ENCODE measurements around the gene ZC3H13.

DNA sequence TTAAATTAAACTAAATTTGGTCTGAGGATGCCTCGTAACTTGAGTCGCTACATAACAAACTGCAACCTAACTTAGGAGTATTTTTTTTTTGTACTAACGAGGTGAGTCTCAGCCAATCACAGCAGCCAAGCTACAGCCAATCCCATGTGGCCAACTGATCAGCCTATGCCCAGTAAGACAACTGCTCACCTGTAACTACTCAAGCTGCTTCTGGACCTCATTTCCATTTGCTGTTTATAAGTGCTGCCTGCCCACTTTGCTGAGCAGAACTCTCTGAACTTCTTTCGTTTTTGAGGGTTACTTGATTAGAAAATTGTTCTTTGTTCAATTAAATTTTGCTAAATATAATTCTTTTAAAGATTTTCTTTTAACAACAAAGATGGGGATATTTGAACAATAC, 48.5 kb upstream of the ZC3H13 start:
- TF ChIP-seq CTCF (IDR thresholded peaks at IDR 0.05) (no peak), EZH2 (IDR thresholded peaks at IDR 0.05; ENCODE audit: borderline replicate concordance, insufficient read depth, low read depth, low read length, poor library complexity, severe bottlenecking) (no peak)

Measured in B cell (primary cell).